ENCODE data around the gene NINJ1. TPM values are rescaled to one million over a fixed set of nuclear protein-coding genes. Genes with fewer than 3 reads are reported as not detected.

NINJ1 gene
- total RNA-seq, 2 experiments from 2014 or later: 20.8 to 21.1 TPM

DNA sequence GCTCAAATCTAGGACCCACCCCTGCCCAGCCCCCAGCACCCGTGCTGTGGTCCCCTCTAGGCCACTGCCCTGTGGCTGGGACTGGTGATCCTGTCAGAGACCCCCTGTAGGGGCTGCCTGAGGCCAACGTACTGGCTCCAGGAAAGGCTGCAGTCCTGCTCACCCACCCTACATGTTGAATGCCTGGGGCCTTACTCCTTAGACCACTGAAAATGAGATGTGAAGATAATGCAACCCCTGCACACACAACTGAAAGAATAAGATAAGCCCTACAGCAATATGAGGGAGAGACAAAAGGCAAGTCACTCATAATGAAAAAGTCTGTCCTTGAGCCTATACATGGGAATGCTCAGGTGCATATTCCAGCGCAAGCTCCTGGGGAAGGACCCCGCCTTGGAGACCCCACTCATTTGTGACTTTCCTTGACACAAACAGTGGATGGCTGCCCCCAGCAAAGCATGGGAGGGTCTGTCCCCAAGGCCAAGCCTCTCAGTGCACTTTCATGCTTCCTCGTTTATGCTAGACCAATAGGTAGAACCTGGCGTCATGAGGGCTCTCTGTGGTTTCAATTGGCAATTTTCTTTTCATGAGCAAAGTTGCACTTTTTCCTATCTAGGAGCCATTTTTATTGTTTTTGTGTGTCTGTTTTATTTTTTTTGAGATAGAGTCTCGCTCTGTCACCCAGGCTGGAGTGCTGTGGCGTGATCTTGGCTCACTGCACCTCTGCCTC, 37.4 kb upstream of the NINJ1 start:
- Mint-ChIP-seq H3K27ac (no peak overlapping the region), H3K36me3 (ENCODE audit: low read depth) (no peaks in the 10 kb centered on the region), H3K4me1 (ENCODE audit: low read depth) (no peaks in the 10 kb centered on the region), H3K27me3 (ENCODE audit: low read depth) (no peaks in the 10 kb centered on the region), H3K4me3 (no peak overlapping the region), H3K9me3 (ENCODE audit: insufficient read depth) (no peaks in the 10 kb centered on the region)
- POLR2A ChIA-PET: no interaction called here
- ATAC-seq: no peak
- CTCF ChIA-PET: no interaction called here
- no peak for DNase-seq

DNA sequence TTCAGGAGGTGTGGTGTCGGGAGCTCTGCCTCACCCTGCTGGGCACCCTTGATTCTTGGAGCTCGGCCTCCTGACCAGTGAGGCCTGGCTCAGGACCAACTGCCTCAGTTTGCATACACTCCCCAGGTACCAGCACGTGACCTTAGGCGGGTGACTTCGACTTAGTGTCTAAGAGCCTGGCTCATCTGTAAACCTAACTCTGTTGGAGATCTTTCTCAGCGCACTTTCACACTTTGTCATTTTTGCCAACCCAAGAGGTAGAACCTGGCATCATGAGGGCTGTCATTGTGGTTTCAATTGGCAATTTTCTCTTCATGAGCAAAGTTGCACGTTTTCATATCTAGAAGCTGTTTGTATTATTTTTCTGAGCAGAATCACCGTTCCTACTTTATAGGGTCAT, 36.5 kb upstream of the NINJ1 start:
- no peaks in the 10 kb centered on the region for H3K4me1 Mint-ChIP-seq (ENCODE audit: low read depth)
- POLR2A ChIA-PET: no interaction called here

DNA sequence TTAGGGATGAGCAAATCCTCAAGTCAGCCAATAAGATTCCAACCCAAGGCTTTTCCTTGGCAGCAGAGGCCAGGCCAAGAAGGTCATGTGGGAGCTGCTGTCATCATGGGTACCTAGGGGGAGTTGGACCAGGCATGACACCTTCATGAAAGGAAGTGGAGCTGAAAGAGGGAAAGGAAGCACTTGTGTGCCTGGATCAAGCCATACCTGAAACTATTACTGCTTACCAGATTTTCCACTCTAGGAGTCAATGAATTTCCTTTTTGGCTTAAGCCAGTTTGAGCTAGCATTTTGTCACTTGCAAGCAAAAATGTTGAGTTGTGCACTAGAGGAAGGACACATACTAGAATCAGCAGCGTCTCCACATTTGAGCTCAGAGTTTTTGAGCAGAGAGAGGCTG, 35.4 kb upstream of the NINJ1 start:
- H3K36me3 Mint-ChIP-seq (ENCODE audit: low read depth): no peaks in the 10 kb centered on the region
- ChIA-PET CTCF (interaction anchor here (0.9 kb wide), 1 partner anchor 61 kb away, joined by 3 read pairs; no protein-coding TSS in a partner anchor), POLR2A (no interaction called here)
- H3K9me3 Mint-ChIP-seq (ENCODE audit: insufficient read depth): no peaks in the 10 kb centered on the region
- H3K27me3 Mint-ChIP-seq (ENCODE audit: low read depth): no peaks in the 10 kb centered on the region
- H3K4me3 Mint-ChIP-seq: no peak overlapping the region
- H3K27ac Mint-ChIP-seq: no peak overlapping the region
- no peaks in the 10 kb centered on the region for H3K4me1 Mint-ChIP-seq (ENCODE audit: low read depth)
- ATAC-seq (no peak), DNase-seq (no peak)

More for the DNA sequence above, 36.5 kb upstream of the NINJ1 start:
- ATAC-seq (no peak), DNase-seq (no peak)
- CTCF ChIA-PET: no interaction called here
- H3K4me3 Mint-ChIP-seq: no peak overlapping the region
- H3K27ac Mint-ChIP-seq: no peak overlapping the region
- no peaks in the 10 kb centered on the region for H3K36me3 Mint-ChIP-seq (ENCODE audit: low read depth)
- H3K9me3 Mint-ChIP-seq (ENCODE audit: insufficient read depth): no peaks in the 10 kb centered on the region
- H3K27me3 Mint-ChIP-seq (ENCODE audit: low read depth): no peaks in the 10 kb centered on the region

DNA sequence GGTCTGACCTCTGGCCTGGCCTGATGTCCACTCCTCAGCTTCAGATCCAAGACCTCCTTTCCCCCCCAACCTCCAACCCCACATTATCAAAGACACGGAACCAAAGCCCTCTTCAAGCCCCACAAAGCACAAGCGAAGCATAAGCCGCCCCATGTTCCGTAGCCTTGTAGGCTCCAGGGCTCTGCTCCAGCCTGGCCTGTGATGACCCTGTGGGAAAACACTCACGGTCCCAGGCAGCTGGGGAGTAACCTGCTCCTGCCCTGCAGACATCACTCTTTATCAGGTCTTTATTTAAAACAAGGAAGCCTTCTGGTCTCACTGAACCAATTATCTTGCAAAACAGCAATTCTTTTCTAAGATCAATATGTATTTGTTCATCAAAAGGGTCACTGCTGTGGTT, 34.5 kb upstream of the NINJ1 start:
- ATAC-seq (no peak), DNase-seq (no peak)
- Mint-ChIP-seq H3K27ac (no peak overlapping the region), H3K4me1 (ENCODE audit: low read depth) (no peaks in the 10 kb centered on the region), H3K9me3 (ENCODE audit: insufficient read depth) (no peaks in the 10 kb centered on the region), H3K4me3 (no peak overlapping the region), H3K36me3 (ENCODE audit: low read depth) (no peaks in the 10 kb centered on the region), H3K27me3 (ENCODE audit: low read depth) (no peaks in the 10 kb centered on the region)
- CTCF ChIA-PET: interaction anchor here (1.0 kb wide), 1 partner anchor 10 kb away, joined by 3 read pairs; no protein-coding TSS in a partner anchor
- POLR2A ChIA-PET: no interaction called here

DNA sequence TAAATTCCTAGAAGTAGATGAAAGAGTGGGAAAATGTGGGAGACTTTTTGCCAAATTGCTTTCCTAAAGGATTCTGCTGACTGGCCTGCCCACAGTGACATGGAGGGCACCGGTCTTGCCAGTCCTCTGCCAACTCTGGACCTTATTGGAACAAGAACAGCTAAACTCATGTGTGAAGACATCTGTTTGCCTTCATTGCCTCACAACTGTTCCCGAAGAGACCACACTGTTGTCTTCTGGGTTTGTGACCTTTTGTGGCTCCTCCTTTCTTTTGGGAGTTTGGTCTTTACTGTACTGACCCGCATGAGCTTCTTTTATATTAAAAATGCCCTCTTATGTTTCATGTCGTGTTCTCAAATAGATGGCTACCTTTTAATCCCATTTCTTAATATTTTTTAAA, 33.8 kb upstream of the NINJ1 start:
- no peak for ATAC-seq
- no peak overlapping the region for H3K4me3 Mint-ChIP-seq
- no peaks in the 10 kb centered on the region for H3K27me3 Mint-ChIP-seq (ENCODE audit: low read depth)
- no peak overlapping the region for H3K27ac Mint-ChIP-seq
- POLR2A ChIA-PET: no interaction called here
- no peaks in the 10 kb centered on the region for H3K36me3 Mint-ChIP-seq (ENCODE audit: low read depth)
- CTCF ChIA-PET: interaction anchor here (1.0 kb wide), 1 partner anchor 11 kb away, joined by 3 read pairs; no protein-coding TSS in a partner anchor
- H3K4me1 Mint-ChIP-seq (ENCODE audit: low read depth): no peaks in the 10 kb centered on the region
- DNase-seq: no peak
- H3K9me3 Mint-ChIP-seq (ENCODE audit: insufficient read depth): no peaks in the 10 kb centered on the region

DNA sequence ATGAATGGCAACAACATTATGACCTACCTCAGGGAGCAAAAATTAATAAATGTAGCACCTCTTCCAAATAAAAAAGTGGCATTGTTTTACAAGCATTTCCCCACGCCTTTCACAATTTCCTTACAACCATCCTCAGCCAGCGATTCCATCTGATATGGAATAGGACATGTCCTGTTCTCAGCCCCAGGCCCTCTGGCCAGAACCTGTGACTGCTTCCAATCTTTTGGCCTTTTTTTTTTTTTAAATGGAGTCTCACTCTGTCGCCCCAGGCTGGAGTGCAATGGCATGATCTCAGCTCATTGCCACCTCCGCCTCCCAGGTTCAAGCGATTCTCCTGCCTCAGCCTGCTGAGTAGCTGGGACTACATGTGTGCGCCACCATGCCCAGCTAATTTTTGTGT, 33.1 kb upstream of the NINJ1 start:
- Mint-ChIP-seq H3K9me3 (ENCODE audit: insufficient read depth) (no peaks in the 10 kb centered on the region), H3K36me3 (ENCODE audit: low read depth) (no peaks in the 10 kb centered on the region), H3K27me3 (ENCODE audit: low read depth) (no peaks in the 10 kb centered on the region), H3K4me1 (ENCODE audit: low read depth) (no peaks in the 10 kb centered on the region), H3K27ac (no peak overlapping the region), H3K4me3 (no peak overlapping the region)
- CTCF ChIA-PET: no interaction called here
- ATAC-seq (no peak), DNase-seq (no peak)
- POLR2A ChIA-PET: no interaction called here

DNA sequence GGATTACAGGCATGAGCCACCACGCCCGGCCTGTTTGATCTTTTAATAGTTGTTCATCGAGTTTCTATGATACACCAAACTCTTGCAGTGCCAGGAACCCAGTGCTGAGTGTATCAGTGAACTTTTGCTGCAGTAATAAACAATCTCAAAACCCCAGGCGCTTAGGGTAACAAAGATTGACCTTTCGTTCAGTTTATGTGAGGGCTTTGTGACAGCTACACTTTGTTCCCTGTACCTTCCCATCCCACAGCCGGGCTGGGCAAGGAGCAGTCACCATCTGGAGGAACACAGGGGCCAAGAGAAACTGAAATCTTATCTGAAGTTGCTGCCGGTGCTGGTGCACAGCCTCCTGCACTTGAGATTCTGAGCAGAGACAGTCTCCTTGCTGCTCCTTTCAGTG, 32.6 kb upstream of the NINJ1 start:
- no peak for DNase-seq
- Mint-ChIP-seq H3K9me3 (ENCODE audit: insufficient read depth) (no peaks in the 10 kb centered on the region), H3K4me3 (no peak overlapping the region), H3K36me3 (ENCODE audit: low read depth) (no peaks in the 10 kb centered on the region), H3K27ac (no peak overlapping the region), H3K4me1 (ENCODE audit: low read depth) (no peaks in the 10 kb centered on the region), H3K27me3 (ENCODE audit: low read depth) (no peaks in the 10 kb centered on the region)
- ChIA-PET POLR2A (interaction anchor here (0.7 kb wide), 1 partner anchor 10 kb away, joined by 4 read pairs; no protein-coding TSS in a partner anchor), CTCF (no interaction called here)
- no peak for ATAC-seq

DNA sequence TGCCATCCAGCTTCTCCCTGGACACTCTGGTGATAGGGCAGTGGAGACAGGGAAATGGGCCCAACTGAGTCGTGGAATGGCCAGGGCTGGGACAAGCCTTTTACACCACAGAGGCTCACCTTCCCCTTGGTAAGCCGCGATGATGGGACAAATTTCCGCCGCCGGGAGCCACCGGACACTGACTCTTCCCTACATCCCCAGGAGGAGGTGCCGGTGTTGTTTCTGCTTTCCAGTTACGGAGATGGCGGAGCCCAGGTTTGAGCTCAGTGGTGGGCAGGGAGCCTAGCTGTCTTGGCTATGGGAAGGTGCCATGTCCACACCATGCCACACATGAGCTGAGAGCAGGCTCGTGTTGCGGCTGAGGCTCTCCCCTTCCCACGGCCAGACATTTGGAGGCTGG, 30.0 kb upstream of the NINJ1 start:
- H3K36me3 Mint-ChIP-seq (ENCODE audit: low read depth): no peaks in the 10 kb centered on the region
- no peaks in the 10 kb centered on the region for H3K27me3 Mint-ChIP-seq (ENCODE audit: low read depth)
- CTCF ChIA-PET: no interaction called here
- H3K4me3 Mint-ChIP-seq: no peak overlapping the region
- H3K4me1 Mint-ChIP-seq (ENCODE audit: low read depth): peaks cover 7% of the 10 kb centered on the region
- H3K9me3 Mint-ChIP-seq (ENCODE audit: insufficient read depth): no peaks in the 10 kb centered on the region
- H3K27ac Mint-ChIP-seq: no peak overlapping the region
- ATAC-seq (no peak), DNase-seq (no peak)
- POLR2A ChIA-PET: no interaction called here

DNA sequence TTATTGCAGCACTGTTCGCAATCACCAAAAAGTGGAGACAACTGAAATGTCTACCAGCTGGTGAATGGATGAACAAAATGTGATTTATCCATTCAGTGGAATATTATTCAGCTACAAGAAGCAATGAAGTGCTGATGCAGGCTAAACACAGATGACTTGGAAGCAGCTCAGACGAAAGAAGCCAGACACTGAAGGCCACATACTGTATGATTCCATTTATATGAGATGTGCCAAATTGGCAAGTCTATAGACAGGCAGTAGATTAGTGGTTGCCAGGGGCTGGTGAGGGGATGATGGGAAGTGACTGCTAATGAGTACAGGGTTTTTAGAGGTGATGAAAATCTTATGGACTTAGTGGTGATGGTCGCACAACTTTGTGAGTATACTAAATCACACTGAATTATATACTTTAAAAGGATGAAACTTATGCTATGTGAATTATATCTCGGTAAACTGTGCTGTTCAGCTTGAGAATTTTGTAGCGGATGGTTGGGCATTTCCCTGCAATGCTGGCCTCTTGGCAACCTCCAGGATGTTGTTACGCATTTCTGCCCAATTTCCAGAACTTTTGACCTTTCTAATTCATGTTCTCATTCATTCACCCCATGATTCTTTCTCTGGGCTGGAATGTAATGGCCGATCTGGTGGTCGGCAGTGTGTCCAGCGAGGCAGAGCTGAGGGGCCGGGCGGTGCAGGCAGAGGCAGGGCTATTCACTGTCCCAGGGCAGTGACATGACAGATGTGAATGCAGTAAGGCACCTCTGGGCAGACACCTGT, 27.9 kb upstream of the NINJ1 start:
- ATAC-seq (no peak), DNase-seq (no peak)
- no peaks in the 10 kb centered on the region for H3K9me3 Mint-ChIP-seq (ENCODE audit: insufficient read depth)
- H3K27ac Mint-ChIP-seq: no peak overlapping the region
- H3K36me3 Mint-ChIP-seq (ENCODE audit: low read depth): no peaks in the 10 kb centered on the region
- no peaks in the 10 kb centered on the region for H3K27me3 Mint-ChIP-seq (ENCODE audit: low read depth)
- H3K4me3 Mint-ChIP-seq: no peak overlapping the region
- peaks cover 9% of the 10 kb centered on the region for H3K4me1 Mint-ChIP-seq (ENCODE audit: low read depth)
- ChIA-PET POLR2A (no interaction called here), CTCF (interaction anchor here (0.9 to 2.2 kb wide), 4 partner anchors 8 to 404 kb away, joined by 3 to 11 read pairs (median 5); no protein-coding TSS in a partner anchor)

DNA sequence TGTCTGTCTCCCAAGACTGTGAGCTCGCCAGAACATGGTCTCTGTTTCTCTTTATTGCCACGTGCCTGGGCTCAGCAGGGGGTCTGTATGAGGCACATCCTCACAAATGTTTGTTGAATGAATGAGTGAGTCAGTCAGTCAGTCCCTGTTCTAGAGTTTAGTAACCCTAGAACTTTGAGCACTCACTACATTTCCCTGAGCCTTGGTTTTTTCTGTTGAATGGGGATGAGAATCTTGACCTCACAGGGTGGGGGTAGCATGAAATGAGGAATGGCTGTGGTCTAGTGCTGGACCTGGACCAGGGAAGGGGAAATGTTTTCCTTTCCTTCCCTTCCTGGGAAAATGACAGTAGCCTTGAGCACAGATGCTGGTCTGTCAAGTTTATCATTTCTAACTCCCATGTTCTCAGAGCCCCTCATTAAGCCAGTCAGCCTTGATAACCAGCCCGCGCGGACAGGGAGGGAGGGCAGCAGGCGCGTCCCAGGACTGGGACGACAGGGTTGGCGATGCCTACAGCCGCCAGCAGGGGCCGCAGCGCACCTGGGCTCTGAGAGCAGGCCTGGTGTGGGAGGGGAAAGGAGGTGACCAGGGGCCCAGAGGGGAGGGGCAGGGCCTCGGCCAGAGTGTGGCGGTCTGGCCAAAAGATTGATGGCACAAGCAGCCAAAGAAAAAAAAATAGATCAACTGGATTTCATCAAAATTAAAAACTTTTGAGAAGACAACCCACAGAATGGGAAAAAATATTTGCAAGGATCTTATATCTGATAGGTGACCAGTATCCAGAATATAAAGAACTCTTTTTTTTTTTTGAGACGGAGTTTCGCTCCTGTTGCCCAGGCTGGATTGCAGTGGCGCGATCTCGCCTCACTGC, 25.8 kb upstream of the NINJ1 start:
- ChIA-PET CTCF (interaction anchor here (0.7 to 2.2 kb wide), 9 partner anchors 9 to 406 kb away, joined by 3 to 11 read pairs (median 3); no protein-coding TSS in a partner anchor), POLR2A (no interaction called here)
- ATAC-seq (peak; percentile 94), DNase-seq (peak; percentile 77)
- H3K27me3 Mint-ChIP-seq (ENCODE audit: low read depth): no peaks in the 10 kb centered on the region
- H3K4me1 Mint-ChIP-seq (ENCODE audit: low read depth): peaks cover 18% of the 10 kb centered on the region
- no peak overlapping the region for H3K27ac Mint-ChIP-seq
- no peaks in the 10 kb centered on the region for H3K36me3 Mint-ChIP-seq (ENCODE audit: low read depth)
- no peak overlapping the region for H3K4me3 Mint-ChIP-seq
- no peaks in the 10 kb centered on the region for H3K9me3 Mint-ChIP-seq (ENCODE audit: insufficient read depth)

DNA sequence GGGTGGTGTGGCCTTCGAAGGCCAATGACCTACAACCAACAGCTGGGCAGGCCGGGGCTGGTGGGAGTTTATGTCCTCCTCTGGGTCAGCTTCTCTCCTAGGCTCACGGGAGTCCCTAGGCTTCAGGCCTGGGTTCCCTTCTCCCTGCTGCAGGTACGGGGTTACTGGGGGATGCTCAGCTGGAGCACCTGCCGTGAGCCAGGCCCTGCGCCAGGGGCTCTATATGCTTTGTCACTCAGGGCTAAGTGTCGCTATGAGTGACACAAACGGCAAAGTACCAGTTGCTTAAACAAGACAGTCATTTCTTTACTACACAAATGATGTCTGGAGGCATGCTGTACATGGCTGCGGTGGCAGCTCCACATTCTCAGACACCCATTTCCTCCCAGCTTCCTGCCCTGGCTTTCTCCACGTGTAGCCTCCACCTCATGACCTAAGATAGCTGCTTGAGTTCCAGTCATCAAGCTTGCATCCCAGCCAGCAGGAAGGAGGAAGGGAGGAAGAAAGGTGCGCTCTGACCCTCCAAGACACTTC, 22.5 kb upstream of the NINJ1 start:
- ATAC-seq (no peak), DNase-seq (peak; percentile 42)
- POLR2A ChIA-PET: interaction anchor here (0.5 kb wide), 1 partner anchor 10 kb away, joined by 4 read pairs; no protein-coding TSS in a partner anchor
- H3K36me3 Mint-ChIP-seq (ENCODE audit: low read depth): no peaks in the 10 kb centered on the region
- H3K4me1 Mint-ChIP-seq (ENCODE audit: low read depth): peaks cover 18% of the 10 kb centered on the region
- CTCF ChIA-PET: interaction anchor here (0.6 to 1.9 kb wide), 5 partner anchors 23 to 410 kb away, joined by 3 to 7 read pairs (median 3); partner anchors contain the start of gene NINJ1
- H3K9me3 Mint-ChIP-seq (ENCODE audit: insufficient read depth): no peaks in the 10 kb centered on the region
- H3K27me3 Mint-ChIP-seq (ENCODE audit: low read depth): no peaks in the 10 kb centered on the region
- no peak overlapping the region for H3K27ac Mint-ChIP-seq
- no peak overlapping the region for H3K4me3 Mint-ChIP-seq
